RWPE1 (cell line): ENCODE measurements around the gene GPX3.

Source experiments
- CTCF ChIA-PET: fragments of 350-600 bp; sonication (Branson Sonifier 250); formaldehyde crosslinking; extraction: SDS; loops from one replicate; lab custom pipeline; 2021; lab: Yijun Ruan, JAX
- POLR2A ChIA-PET: fragments of 400-600 bp; formaldehyde crosslinking; extraction: SDS; loops from one replicate; lab custom pipeline; 2020; ENCODE audit warnings: antibody characterized with exemption; ENCODE audit not compliant: low non-redundant PET; lab: Yijun Ruan, JAX
- DNase-seq: peaks from one replicate; pipeline ENCODE4 v3.0.0; 2012; ENCODE audit warnings: low spot score
- H3K27ac ChIP-seq: fragments of 450-650 bp; 2 replicates; pipeline ENCODE4 v1.5.1; 2017
- CTCF ChIP-seq: fragments of 450-650 bp; conservative IDR thresholded peaks from 2 replicates; pipeline ENCODE4 v1.5.1; 2017; ENCODE audit warnings: low read depth, mild to moderate bottlenecking

Gene GPX3

GRCh38 chr5:151077967-151078366 lies 57.6 kb downstream of the GPX3 start:
- CTCF ChIA-PET = interaction anchor here (0.6 to 0.7 kb wide), 3 partner anchors 26 to 76 kb away, joined by 3 to 5 read pairs (median 4); no protein-coding TSS in a partner anchor
- POLR2A ChIA-PET = no interaction called here
- no peak for TF ChIP-seq CTCF
- H3K27ac ChIP-seq = no peak overlapping the region
- no peak for DNase-seq
